Activated T-helper 1 cell treated with anti-CD3 and anti-CD28 coated beads, Interleukin-2, amount 50 U/mL, for 16 hours (primary cell): ENCODE results near the gene PDE6G.

Experiments used
- DNase-seq, 2 donors: peaks; one replicate each; pipeline ENCODE4 v3.0.0-alpha.2; 2020; ENCODE audit warnings: low read depth in 1 of 2, low spot score in 1 of 2

Gene PDE6G

DNA sequence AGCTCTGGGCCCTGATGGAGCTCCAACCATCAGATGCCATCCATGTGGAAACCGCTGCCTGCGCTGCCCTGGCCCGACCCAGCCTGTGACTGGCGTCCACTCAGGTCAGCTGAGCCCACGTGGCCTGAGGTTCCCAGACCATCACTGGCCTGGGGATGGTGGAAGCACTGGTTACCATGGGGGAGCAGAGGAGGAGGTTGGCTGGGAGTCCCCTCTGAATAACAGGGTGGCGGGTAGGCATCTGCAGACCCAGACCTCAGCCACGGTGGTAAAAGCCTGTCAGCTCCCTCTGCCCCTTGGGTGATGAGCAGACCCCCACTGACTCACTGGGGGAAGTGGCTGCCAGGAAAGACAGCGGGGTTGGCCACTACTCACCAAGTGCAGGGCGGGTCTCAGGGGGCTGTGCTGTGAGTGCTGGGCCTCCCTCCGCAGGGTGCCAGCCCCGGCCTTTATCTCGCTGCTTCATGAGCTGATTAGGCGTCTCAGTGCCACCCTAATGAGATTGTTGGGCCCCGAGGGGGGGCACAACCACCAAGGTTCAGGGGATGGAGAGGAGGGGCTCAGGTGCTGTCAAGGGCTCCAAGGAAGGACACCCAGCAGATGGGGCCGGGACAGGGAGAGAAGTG, at the start of gene PDE6G:
Gene PDE6G, minus strand, starts transcription at position 425 of the 626 bp plus-strand sequence. CDS start 3,237 bp downstream, outside the sequence.
- DNase-seq = no peak

DNA sequence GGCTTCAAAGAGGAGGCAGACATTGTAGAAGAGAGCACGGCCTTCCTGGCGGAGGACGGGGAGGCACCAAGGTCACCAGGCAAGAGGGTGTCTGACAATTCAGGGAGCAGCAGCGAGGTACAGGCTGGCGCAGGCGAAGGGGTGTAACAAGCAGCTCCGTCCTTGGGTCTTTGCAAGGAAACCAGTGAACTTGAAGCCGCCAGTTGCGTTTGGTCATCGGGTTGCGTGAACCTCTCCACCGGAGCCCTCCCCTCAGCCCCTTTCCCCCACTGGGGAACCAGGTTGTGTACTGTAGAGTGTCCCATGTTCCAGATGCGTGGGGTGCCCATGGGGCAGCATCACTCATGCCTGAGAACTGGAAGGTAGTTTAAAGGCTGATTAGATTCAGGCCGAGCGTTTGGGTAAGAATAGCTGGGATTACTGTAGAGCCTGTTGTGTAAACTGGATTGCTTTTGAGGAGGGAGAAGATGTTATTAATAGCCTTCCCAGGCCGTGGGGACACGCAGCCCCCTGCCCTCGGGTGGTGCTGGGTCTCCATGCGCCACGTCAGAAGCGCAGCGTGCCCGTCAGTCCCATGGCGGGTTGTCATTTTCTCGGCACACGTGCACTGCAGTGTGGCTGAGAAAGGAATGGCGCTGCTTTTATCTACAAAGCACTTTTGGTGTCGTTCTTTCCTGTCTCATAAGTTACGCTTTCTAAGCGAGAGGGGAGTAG, 49.3 kb upstream of the PDE6G start:
- no peak for DNase-seq

DNA sequence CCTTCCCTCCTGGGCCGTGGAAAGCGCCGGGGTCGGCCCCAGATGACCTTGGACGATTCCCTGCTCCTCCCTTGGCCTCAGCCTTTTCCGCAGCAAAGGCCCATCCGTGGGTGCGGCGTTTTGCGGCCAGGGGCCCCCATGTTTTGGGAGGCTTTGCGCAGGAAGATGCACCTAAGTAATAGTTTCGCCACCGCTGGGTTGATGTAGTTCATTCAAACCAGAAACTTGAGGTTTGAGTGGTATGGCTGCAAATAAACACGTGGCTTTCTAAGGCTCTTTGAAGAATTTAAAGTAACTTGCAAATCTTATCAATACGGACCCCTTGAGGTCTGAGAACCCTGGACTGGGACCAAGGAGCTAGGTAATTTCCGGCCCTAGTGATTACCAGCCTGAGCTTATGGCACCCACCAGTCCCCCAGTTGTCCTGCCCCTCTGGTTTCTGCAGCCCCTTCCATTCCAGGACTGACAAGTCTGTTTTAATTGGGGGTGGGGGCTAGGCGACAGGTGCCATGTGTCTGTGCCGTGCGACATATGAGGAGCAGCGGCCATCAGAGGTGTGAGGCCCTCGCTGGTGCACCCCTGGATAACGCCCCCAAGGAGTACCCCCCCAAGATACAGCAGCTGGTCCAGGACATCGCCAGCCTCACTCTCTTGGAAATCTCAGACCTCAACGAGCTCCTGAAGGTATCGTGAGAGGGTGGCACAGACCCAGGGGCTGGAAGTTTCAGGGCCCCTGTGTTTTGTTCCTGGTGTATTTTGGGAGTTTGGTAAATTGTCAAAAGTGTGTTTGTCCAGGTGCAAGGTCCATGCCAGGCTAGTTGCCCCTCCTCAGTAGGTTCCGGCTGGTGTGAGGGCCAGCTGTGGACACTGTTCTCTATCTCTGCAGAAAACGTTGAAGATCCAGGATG, 47.7 kb upstream of the PDE6G start:
- DNase-seq = no peak

- DNase-seq = peak; percentile 75 to 82
Observed at GRCh38 chr17:81702934-81703746, 46.8 kb upstream of the PDE6G start, which contains the start of gene MRPL12. Gene MRPL12, plus strand, starts transcription at chr17:81703367. Its CDS starts 135 bp downstream, at chr17:81703502.

GRCh38 chr17:81701288-81702071, 45.1 kb upstream of the PDE6G start:
- DNase-seq = no peak

- no peak for DNase-seq
Observed at GRCh38 chr17:81700353-81701287, 44.3 kb upstream of the PDE6G start.

DNA sequence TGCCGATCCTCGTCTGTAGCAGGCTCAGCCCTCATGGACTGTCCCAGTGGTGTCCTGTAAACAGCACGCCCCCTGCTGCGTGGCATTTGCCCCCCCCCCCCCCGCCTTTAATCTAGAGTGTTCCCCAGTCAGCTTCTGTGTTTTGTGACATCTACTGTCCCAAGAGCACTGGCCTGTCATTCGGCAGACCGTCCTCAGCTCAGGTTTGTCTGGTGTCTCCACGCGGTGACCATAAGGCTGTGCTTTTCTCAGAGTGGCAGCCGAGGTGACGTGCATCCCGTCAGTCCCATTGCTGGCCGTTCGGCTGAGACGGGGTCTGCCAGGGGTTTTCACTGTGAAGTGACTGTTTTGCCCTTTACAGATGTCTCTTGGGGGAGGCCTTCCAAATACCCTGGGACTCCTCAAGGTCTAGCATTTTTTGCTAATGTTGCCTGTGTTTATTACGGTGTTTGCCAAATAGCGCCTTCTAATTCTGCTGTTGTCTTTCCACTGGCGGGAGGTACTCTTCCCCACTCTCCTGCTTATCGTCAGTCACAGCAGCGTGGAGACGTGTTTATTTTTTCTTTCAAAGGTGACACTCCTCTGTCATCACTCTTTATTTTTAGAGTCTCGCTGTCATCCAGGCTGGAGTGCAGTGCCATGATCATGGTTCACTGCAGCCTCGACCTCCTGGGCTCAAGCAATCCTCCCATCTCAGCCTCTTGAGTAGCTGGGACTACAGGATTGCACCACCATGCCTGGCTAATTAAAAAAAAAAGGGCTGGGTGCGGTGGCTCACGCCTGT, 41.1 kb upstream of the PDE6G start:
- DNase-seq = no peak

GRCh38 chr17:81696218-81696941, 40.0 kb upstream of the PDE6G start:
- DNase-seq = no peak

DNA sequence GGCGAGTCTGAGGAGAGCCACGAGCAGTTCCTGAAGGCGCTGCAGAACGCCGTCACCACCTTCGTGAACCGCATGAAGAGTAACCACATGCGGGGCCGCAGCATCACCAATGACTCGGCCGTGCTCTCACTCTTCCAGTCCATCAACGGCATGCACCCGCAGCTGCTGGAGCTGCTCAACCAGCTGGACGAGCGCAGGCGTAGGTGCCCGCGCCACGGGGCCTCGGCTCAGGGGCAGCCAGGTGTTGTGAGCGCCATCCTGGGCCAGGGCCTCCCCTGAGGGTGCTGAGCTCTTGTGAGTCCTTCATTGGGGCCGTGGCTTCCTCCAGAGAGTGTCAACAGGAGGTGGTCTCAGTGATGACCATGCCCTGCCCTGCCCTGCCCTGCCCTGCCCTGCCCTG, 39.5 kb upstream of the PDE6G start:
- no peak for DNase-seq

GRCh38 chr17:81695211-81695610, 38.9 kb upstream of the PDE6G start:
- DNase-seq = no peak

DNA sequence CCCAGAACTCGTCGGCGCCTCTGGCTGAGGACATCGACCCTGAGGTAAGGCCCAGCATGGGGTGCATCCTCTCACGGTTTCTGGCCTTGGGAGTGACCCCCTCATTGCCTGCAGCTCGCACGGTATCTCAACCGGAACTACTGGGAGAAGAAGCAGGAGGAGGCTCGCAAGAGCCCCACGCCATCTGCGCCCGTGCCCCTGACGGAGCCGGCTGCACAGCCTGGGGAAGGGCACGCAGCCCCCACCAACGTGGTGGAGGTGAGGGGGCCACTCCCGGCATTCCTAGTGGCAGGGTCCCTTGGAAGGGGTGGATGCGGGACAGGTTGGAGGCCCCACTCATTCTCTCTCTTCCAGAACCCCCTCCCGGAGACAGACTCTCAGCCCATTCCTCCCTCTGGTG, 38.5 kb upstream of the PDE6G start:
- no peak for DNase-seq

DNA sequence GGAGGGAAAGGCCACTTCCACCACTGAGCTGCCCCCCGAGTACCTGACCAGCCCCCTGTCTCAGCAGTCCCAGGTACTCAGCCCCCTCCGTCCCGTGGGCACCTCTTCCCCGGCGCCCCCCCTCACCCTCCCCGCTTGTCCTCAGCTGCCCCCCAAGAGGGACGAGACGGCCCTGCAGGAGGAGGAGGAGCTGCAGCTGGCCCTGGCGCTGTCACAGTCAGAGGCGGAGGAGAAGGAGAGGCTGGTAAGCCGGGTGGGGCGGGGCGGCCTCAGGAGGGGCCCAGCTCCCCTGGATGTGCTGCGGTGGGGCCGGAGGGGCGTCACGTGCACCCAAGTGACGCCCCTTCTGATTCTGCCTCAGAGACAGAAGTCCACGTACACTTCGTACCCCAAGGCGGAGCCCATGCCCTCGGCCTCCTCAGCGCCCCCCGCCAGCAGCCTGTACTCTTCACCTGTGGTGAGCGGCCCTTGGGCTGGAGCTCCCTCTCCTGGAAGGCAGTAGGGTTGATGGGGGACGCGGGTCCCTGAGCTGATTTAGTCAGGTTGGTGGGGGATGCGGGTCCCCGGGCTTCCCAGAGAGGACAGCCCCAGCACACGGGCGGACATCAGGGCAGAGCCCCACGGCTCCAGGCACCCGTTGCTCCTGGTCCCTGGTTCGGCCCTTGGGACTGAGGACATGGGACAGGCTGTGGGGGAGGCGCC, 37.3 kb upstream of the PDE6G start:
- no peak for DNase-seq

GRCh38 chr17:81691608-81692007, 35.3 kb upstream of the PDE6G start:
- DNase-seq = no peak

DNA sequence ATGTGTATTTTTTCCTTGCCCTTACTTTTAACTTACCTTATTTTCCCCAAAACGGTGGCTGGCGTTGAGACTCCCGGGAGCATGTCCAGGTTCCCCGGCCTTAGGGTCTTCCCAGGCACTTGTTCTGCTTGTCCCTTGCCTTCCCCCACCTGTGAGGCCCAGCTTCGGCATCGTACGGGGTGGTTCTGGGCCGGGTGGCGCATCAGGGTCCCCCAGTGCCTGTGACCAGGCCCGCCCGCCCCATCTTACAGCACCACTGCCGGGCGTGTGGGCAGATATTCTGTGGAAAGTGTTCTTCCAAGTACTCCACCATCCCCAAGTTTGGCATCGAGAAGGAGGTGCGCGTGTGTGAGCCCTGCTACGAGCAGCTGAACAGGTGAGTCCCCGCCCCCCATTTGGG, 34.9 kb upstream of the PDE6G start:
- DNase-seq = no peak

DNA sequence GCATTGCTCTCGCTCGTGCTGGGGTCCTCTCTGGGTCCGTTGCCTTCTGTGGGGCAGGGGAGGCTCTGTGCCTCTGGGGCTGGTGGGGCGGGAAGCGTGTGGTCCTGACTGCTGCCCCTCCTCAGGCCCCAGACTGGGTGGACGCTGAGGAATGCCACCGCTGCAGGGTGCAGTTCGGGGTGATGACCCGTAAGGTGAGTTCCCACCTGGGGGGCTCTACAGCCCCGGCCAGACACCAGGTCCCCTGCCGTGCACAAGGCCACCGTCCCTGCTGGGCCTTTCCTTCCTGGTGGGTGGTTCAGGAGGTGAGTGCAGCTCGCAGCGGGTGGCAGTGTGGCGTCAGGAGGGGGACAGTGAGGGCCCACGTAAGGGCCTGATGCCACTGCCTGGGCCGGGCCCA, 34.2 kb upstream of the PDE6G start:
- DNase-seq = no peak

DNA sequence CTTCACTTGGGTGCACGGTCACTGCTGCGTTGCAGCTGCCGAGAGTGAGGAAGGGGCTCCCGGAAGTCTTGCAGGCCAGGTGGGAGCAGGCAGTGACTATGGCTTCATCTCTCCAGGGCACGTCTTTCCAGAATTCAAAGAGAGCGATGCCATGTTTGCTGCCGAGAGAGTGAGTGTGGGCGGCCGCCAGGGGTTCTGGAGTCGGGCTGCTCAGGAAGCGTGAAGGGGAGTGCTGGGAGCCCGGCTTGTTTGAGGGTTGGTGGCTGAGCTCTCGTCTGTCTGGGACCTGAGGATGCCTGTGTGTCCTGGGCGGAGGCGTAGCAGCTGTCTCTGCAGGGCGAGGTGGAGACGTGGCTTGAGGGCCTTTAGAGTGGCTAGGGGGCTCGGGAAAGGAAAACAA, 33.7 kb upstream of the PDE6G start:
- no peak for DNase-seq

GRCh38 chr17:81688616-81689015, 32.3 kb upstream of the PDE6G start:
- no peak for DNase-seq
